ENCODE data around the gene HES1. TPM values are rescaled to one million over a fixed set of nuclear protein-coding genes. Genes with fewer than 3 reads are reported as not detected.

Gene HES1
- polyA plus RNA-seq, 1 donor (not counting 4 experiments of a cell fraction or from before 2014, with no cell fraction given), result 138 TPM

DNA sequence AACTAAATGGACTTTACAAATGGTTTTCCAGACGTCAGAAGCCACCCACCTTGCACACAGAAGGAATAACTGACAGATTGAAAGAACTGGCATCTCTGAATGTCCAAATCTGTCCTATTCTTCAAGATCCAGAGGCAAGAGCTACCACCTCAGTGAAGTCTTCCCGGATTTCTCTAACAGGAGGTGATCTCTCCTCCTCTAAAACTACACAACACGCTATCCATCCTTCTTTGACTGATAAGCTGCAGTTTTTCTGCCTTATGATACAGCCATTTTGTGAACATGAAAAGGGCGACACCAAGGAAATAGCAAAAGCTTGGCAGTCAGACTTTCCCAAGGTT is 37.1 kb upstream of the HES1 start:
- Histone ChIP-seq H3K79me2 (ENCODE audit: control insufficient read depth, insufficient read depth, low read length) (no peaks in the 10 kb centered on the region), H3K27me3 (ENCODE audit: control insufficient read depth, extremely low read depth, insufficient read depth, low read length) (peaks cover 47% of the 10 kb centered on the region), H3K27ac (ENCODE audit: control insufficient read depth, insufficient read depth, low read length) (no peak overlapping the region), H3K9me1 (ENCODE audit: control insufficient read depth, extremely low read depth, insufficient read depth, low read length) (no peaks in the 10 kb centered on the region), H2AFZ (ENCODE audit: control insufficient read depth, low read length) (no peak overlapping the region), H3K9ac (ENCODE audit: control insufficient read depth, extremely low read depth, insufficient read depth, low read length) (no peak overlapping the region), H3K36me3 (ENCODE audit: control insufficient read depth in 2 of 2, extremely low read depth in 1 of 2, insufficient read depth in 2 of 2, low read length in 2 of 2) (no peaks in the 10 kb centered on the region), H4K20me1 (ENCODE audit: control insufficient read depth, extremely low read depth, insufficient read depth, low read length) (no peaks in the 10 kb centered on the region), H3K4me3 (ENCODE audit: control insufficient read depth in 2 of 3, extremely low read depth in 1 of 3, insufficient read depth in 2 of 3, low read depth in 1 of 3, low read length in 3 of 3) (no peak overlapping the region), H3K4me2 (ENCODE audit: control insufficient read depth, extremely low read depth, insufficient read depth, low read depth, low read length) (no peak overlapping the region), H3K9me3 (ENCODE audit: control insufficient read depth, low read depth, low read length) (no peaks in the 10 kb centered on the region), H3K4me1 (ENCODE audit: control insufficient read depth, extremely low read depth, insufficient read depth, low read length) (peaks cover 4% of the 10 kb centered on the region)
- no peak for DNase-seq (ENCODE audit: low read depth, low spot score)
- FAIRE-seq, result no peak
- no peak for TF ChIP-seq EZH2 (IDR thresholded peaks at IDR 0.05; ENCODE audit: low read length)
- TF ChIP-seq, protein P1, sequence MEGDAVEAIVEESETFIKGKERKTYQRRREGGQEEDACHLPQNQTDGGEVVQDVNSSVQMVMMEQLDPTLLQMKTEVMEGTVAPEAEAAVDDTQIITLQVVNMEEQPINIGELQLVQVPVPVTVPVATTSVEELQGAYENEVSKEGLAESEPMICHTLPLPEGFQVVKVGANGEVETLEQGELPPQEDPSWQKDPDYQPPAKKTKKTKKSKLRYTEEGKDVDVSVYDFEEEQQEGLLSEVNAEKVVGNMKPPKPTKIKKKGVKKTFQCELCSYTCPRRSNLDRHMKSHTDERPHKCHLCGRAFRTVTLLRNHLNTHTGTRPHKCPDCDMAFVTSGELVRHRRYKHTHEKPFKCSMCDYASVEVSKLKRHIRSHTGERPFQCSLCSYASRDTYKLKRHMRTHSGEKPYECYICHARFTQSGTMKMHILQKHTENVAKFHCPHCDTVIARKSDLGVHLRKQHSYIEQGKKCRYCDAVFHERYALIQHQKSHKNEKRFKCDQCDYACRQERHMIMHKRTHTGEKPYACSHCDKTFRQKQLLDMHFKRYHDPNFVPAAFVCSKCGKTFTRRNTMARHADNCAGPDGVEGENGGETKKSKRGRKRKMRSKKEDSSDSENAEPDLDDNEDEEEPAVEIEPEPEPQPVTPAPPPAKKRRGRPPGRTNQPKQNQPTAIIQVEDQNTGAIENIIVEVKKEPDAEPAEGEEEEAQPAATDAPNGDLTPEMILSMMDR (optimal IDR thresholded peaks at IDR 0.05 in 1 of 3, IDR thresholded peaks at IDR 0.05 in 1 of 3, conservative IDR thresholded peaks at IDR 0.05 in 1 of 3; ENCODE audit: extremely low read depth in 1 of 3, insufficient read depth in 2 of 3, low read length in 3 of 3), result no peak
- dilution Hi-C loops (cut with MboI; ENCODE audit: extremely low pct_ligation_motif_present, low sequenced_read_pairs), result no loop called here

DNA sequence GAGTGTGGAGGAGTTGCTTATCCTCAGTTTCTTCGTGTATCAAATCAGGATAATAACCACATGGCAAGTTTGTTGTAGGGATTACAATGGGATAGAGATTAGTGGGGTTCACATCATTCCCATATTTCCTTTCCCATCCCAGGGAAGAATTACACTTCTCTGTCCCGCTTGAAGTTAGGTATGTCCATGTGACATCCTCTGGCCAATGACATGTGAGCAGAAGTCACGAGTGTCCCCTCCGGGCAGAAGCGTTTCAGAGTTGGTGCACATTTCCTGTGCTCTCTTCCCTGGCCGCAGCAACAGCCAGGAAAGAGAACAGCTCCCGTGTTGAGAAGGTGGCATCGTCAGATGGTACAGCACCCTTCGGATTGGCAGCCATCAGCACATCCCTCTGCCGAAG is 36.7 kb upstream of the HES1 start:
- Histone ChIP-seq H3K27ac (ENCODE audit: control insufficient read depth, insufficient read depth, low read length) (no peak overlapping the region), H3K4me2 (ENCODE audit: control insufficient read depth, extremely low read depth, insufficient read depth, low read depth, low read length) (no peak overlapping the region), H2AFZ (ENCODE audit: control insufficient read depth, low read length) (no peak overlapping the region), H3K4me1 (ENCODE audit: control insufficient read depth, extremely low read depth, insufficient read depth, low read length) (peaks cover 4% of the 10 kb centered on the region), H4K20me1 (ENCODE audit: control insufficient read depth, extremely low read depth, insufficient read depth, low read length) (no peaks in the 10 kb centered on the region), H3K9ac (ENCODE audit: control insufficient read depth, extremely low read depth, insufficient read depth, low read length) (no peak overlapping the region), H3K9me3 (ENCODE audit: control insufficient read depth, low read depth, low read length) (no peaks in the 10 kb centered on the region), H3K27me3 (ENCODE audit: control insufficient read depth, extremely low read depth, insufficient read depth, low read length) (peaks cover 48% of the 10 kb centered on the region), H3K9me1 (ENCODE audit: control insufficient read depth, extremely low read depth, insufficient read depth, low read length) (no peaks in the 10 kb centered on the region), H3K4me3 (ENCODE audit: control insufficient read depth in 2 of 3, extremely low read depth in 1 of 3, insufficient read depth in 2 of 3, low read depth in 1 of 3, low read length in 3 of 3) (no peak overlapping the region), H3K79me2 (ENCODE audit: control insufficient read depth, insufficient read depth, low read length) (no peaks in the 10 kb centered on the region), H3K36me3 (ENCODE audit: control insufficient read depth in 2 of 2, extremely low read depth in 1 of 2, insufficient read depth in 2 of 2, low read length in 2 of 2) (no peaks in the 10 kb centered on the region)
- no peak for DNase-seq (ENCODE audit: low read depth, low spot score)
- dilution Hi-C loops (cut with MboI; ENCODE audit: extremely low pct_ligation_motif_present, low sequenced_read_pairs), result no loop called here
- no peak for TF ChIP-seq EZH2 (IDR thresholded peaks at IDR 0.05; ENCODE audit: low read length)
- TF ChIP-seq, protein P1 (optimal IDR thresholded peaks at IDR 0.05 in 1 of 3, IDR thresholded peaks at IDR 0.05 in 1 of 3, conservative IDR thresholded peaks at IDR 0.05 in 1 of 3; ENCODE audit: extremely low read depth in 1 of 3, insufficient read depth in 2 of 3, low read length in 3 of 3), result no peak
- no peak for FAIRE-seq

Measured in keratinocyte (primary cell).